ENCODE results near the gene S1PR3.

The S1PR3 gene

GRCh38 chr9:89046832-89047231 lies 55.6 kb downstream of the S1PR3 start:
- DNase-seq, result no peak
- no peak overlapping the region for H3K27ac ChIP-seq
- no peaks in the 10 kb centered on the region for H3K27me3 ChIP-seq (ENCODE audit: insufficient read depth, low read depth, severe bottlenecking)
- no peaks in the 10 kb centered on the region for H3K9me3 ChIP-seq (ENCODE audit: severe bottlenecking)
- H3K4me3 ChIP-seq (ENCODE audit: low read depth, low read length), result no peak overlapping the region
- no peak for TF ChIP-seq CTCF (IDR thresholded peaks at IDR 0.05; ENCODE audit: low read depth, low read length)
- no peaks in the 10 kb centered on the region for H3K36me3 ChIP-seq

- Histone ChIP-seq H3K9me3 (ENCODE audit: severe bottlenecking) (no peaks in the 10 kb centered on the region), H3K36me3 (no peaks in the 10 kb centered on the region), H3K27me3 (ENCODE audit: insufficient read depth, low read depth, severe bottlenecking) (no peaks in the 10 kb centered on the region), H3K27ac (no peak overlapping the region), H3K4me3 (ENCODE audit: low read depth, low read length) (no peak overlapping the region)
- DNase-seq, result no peak
- no peak for TF ChIP-seq CTCF (IDR thresholded peaks at IDR 0.05; ENCODE audit: low read depth, low read length)
Observed at GRCh38 chr9:89047667-89048066, 56.4 kb downstream of the S1PR3 start.

GRCh38 chr9:89048616-89049015 lies 57.3 kb downstream of the S1PR3 start:
- H3K9me3 ChIP-seq (ENCODE audit: severe bottlenecking), result no peaks in the 10 kb centered on the region
- DNase-seq, result no peak

GRCh38 chr9:89049646-89050045 lies 58.4 kb downstream of the S1PR3 start:
- H3K27ac ChIP-seq, result no peak overlapping the region
- no peaks in the 10 kb centered on the region for H3K9me3 ChIP-seq (ENCODE audit: severe bottlenecking)
- H3K27me3 ChIP-seq (ENCODE audit: insufficient read depth, low read depth, severe bottlenecking), result no peaks in the 10 kb centered on the region
- no peak for TF ChIP-seq CTCF (IDR thresholded peaks at IDR 0.05; ENCODE audit: low read depth, low read length)
- no peak for DNase-seq
- no peak overlapping the region for H3K4me3 ChIP-seq (ENCODE audit: low read depth, low read length)
- H3K36me3 ChIP-seq, result no peaks in the 10 kb centered on the region

More at GRCh38 chr9:89048616-89049015, 57.3 kb downstream of the S1PR3 start:
- no peak for TF ChIP-seq CTCF (IDR thresholded peaks at IDR 0.05; ENCODE audit: low read depth, low read length)
- no peak overlapping the region for H3K4me3 ChIP-seq (ENCODE audit: low read depth, low read length)
- H3K36me3 ChIP-seq, result no peaks in the 10 kb centered on the region
- H3K27ac ChIP-seq, result no peak overlapping the region
- no peaks in the 10 kb centered on the region for H3K27me3 ChIP-seq (ENCODE audit: insufficient read depth, low read depth, severe bottlenecking)

- Histone ChIP-seq H3K27me3 (ENCODE audit: insufficient read depth, low read depth, severe bottlenecking) (no peaks in the 10 kb centered on the region), H3K9me3 (ENCODE audit: severe bottlenecking) (no peaks in the 10 kb centered on the region), H3K36me3 (no peaks in the 10 kb centered on the region), H3K4me3 (ENCODE audit: low read depth, low read length) (no peak overlapping the region), H3K27ac (no peak overlapping the region; the same call in 1 of the 2 replicates)
- no peak for TF ChIP-seq CTCF (IDR thresholded peaks at IDR 0.05; ENCODE audit: low read depth, low read length)
- DNase-seq, result no peak
Observed at GRCh38 chr9:89051421-89052025, 60.3 kb downstream of the S1PR3 start.

Data from WERI-Rb-1 (cell line).